ENCODE measurements around the gene DAZL. TPM values are rescaled to one million over a fixed set of nuclear protein-coding genes. Genes with fewer than 3 reads are reported as not detected.
"Not testable (repeated sequence)": the region's sequence is repeated elsewhere in the genome, so short reads cannot be mapped to it uniquely, and the experiment has no call there.

Gene DAZL, protein sequence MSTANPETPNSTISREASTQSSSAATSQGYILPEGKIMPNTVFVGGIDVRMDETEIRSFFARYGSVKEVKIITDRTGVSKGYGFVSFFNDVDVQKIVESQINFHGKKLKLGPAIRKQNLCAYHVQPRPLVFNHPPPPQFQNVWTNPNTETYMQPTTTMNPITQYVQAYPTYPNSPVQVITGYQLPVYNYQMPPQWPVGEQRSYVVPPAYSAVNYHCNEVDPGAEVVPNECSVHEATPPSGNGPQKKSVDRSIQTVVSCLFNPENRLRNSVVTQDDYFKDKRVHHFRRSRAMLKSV
- not detected for total RNA-seq

GRCh38 chr3:16604887-16605602, at the start of gene DAZL:
DAZL (minus strand) TSS chr3:16605423; CDS start chr3:16605205, 218 bp downstream.
- H3K4me1 Mint-ChIP-seq (ENCODE audit: low read depth), result peaks cover 16% of the 10 kb centered on the region
- H3K27me3 Mint-ChIP-seq (ENCODE audit: low read depth), result peaks cover 18% of the 10 kb centered on the region
- DNase-seq, result no peak
- no peaks in the 10 kb centered on the region for H3K36me3 Mint-ChIP-seq (ENCODE audit: insufficient read depth in 2 of 2)
- no peaks in the 10 kb centered on the region for H3K9me3 Mint-ChIP-seq
- H3K27ac Mint-ChIP-seq, result no peak within 1 kb of the TSS
- no peak within 1 kb of the TSS for H3K4me3 Mint-ChIP-seq
- no peak for ATAC-seq (replicated peaks in 1 of 2)

DNA sequence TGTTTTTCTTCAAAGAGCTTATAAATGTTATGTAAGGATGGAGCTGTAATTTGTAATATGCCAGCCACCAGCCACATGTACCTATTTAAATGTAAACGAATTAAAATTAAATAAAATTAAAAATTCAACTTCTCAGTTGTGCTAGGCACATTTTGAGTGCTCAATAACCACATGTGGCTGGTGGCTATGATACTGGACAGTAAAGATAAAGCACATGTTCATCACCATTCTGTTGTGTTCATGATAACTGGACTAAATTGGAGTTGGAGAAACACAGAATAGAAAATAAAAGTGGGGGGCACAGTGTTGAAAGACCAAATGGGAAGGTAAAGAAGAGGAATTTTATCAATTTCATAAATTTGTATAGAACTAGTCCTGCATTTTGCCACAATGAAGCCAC, 49.8 kb upstream of the DAZL start:
- Mint-ChIP-seq H3K4me1 (ENCODE audit: low read depth) (no peaks in the 10 kb centered on the region), H3K36me3 (ENCODE audit: insufficient read depth in 2 of 2) (no peaks in the 10 kb centered on the region), H3K27me3 (ENCODE audit: low read depth) (peaks cover 6% of the 10 kb centered on the region), H3K4me3 (no peak overlapping the region), H3K27ac (no peak overlapping the region), H3K9me3 (no peaks in the 10 kb centered on the region)
- no peak for DNase-seq
- ATAC-seq (replicated peaks in 1 of 2), result no peak

DNA sequence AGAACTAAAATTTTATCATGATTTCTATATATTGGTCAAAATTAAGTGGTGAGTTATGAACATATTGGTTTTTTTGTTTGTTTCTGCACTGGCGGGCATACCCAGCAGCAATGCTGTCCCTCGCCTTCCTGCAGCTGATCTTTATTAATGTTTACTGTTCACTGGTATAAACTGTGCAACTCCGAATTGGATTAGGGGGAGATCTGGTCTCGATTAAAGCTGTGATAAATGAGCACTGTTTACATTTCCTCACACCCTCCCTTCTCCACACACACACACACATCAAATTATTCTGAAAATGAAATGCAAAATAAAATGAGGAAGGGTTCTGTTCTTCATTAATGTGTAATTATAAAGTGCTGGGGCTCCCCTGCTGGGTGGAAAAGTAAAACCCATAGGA, 48.5 kb upstream of the DAZL start:
- H3K27ac Mint-ChIP-seq, result no peak overlapping the region

DNA sequence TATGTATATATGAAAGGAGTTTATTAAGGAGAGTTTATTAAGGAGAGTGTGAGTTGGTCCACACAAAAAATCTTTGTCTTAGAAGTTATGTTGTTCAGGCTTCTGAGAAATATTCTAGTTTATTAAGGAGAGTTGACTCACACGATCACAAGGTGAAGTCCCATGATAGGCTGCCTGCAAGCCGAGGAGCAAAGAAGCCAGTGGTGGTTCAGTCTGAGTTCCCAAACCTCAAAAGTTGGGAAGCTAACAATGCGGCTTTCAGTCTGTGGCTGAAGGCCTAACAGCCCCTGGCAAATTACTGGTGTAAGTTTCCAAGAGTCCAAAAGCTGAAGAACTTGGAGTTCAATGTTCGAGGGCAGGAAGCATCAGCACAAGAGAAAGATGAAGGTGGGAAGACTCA, 42.4 kb upstream of the DAZL start:
- H3K9me3 Mint-ChIP-seq, result no peaks in the 10 kb centered on the region
- no peaks in the 10 kb centered on the region for H3K4me1 Mint-ChIP-seq (ENCODE audit: low read depth)
- no peaks in the 10 kb centered on the region for H3K36me3 Mint-ChIP-seq (ENCODE audit: insufficient read depth in 2 of 2)
- no peak overlapping the region for H3K4me3 Mint-ChIP-seq
- no peak overlapping the region for H3K27ac Mint-ChIP-seq
- ATAC-seq (replicated peaks in 1 of 2) (no peak), DNase-seq (no peak)
- no peaks in the 10 kb centered on the region for H3K27me3 Mint-ChIP-seq (ENCODE audit: low read depth)

More for the DNA sequence above, 48.5 kb upstream of the DAZL start:
- Mint-ChIP-seq H3K9me3 (no peaks in the 10 kb centered on the region), H3K27me3 (ENCODE audit: low read depth) (no peaks in the 10 kb centered on the region), H3K4me1 (ENCODE audit: low read depth) (no peaks in the 10 kb centered on the region), H3K4me3 (no peak overlapping the region), H3K36me3 (ENCODE audit: insufficient read depth in 2 of 2) (no peaks in the 10 kb centered on the region)
- ATAC-seq (replicated peaks in 1 of 2), result no peak
- no peak for DNase-seq

DNA sequence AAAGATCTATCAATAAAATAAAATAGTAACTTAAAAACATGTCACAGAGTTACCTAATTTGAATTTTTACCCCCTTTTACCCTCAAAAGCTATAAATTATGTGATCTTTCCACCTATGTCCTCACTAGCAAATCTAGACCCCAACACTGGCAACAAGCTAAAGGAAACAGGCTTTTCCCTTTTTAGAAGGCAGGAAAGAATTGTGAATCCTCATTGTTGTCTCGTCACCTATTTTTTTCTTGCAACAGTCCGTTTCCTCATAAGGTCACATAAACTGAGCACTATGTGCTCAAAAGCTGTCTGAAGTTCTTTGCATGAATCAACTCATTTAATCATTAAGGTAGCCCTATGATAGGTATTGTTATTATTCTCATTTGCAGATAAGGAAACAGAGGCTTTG, 34.6 kb upstream of the DAZL start:
- ATAC-seq (replicated peaks in 1 of 2), result no peak
- no peak overlapping the region for H3K4me3 Mint-ChIP-seq
- no peak overlapping the region for H3K27ac Mint-ChIP-seq
- DNase-seq, result no peak
- H3K27me3 Mint-ChIP-seq (ENCODE audit: low read depth), result no peaks in the 10 kb centered on the region
- no peaks in the 10 kb centered on the region for H3K9me3 Mint-ChIP-seq
- no peaks in the 10 kb centered on the region for H3K4me1 Mint-ChIP-seq (ENCODE audit: low read depth)
- no peaks in the 10 kb centered on the region for H3K36me3 Mint-ChIP-seq (ENCODE audit: insufficient read depth in 2 of 2)

DNA sequence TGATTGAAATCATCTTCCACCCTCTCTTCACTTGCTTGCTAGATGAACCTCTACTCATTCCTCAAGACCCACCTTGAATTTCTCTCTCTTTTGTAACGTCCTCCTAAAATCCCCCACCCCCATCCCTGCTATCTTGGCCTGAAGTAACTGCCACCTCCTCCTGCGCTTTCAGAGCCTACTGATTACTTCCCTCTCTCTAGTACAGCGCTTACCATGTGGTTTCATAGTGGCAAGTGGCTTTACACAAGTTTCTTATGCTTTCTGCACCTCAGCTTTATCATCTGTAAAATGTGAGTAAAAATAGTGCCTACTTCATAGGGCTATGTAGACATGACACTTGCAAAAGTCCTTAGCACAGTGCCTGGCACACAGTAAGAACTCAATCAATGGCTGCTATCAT, 28.7 kb upstream of the DAZL start:
- Mint-ChIP-seq H3K27ac (no peak overlapping the region), H3K9me3 (peaks cover 0 to 3% of the 10 kb centered on the region in 2 donors)
- ATAC-seq (replicated peaks in 1 of 2), result no peak

DNA sequence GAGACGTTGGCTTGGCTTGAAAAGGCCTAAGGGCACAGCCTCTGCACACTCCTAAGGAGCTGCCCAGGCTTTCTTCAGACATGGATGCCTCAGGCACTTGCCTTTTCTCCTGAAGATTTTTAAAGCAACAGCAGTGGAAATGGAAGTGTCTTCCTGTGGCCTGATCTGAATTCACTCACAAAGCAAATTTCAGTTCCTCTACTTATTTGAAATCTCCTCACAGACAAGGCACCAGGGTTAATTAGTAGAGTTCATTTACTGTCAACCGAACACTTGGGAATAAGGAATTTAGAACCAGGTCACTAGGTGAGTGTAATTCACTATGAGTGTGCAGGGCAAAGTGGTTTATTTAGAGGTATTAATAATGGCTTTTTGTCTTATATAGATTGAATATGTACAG, 27.2 kb upstream of the DAZL start:
- Mint-ChIP-seq H3K9me3 (peaks cover 0 to 3% of the 10 kb centered on the region in 2 donors), H3K27me3 (ENCODE audit: low read depth) (peaks cover 5% of the 10 kb centered on the region), H3K4me1 (ENCODE audit: low read depth) (no peaks in the 10 kb centered on the region), H3K27ac (no peak overlapping the region), H3K4me3 (no peak overlapping the region), H3K36me3 (ENCODE audit: insufficient read depth in 2 of 2) (no peaks in the 10 kb centered on the region)
- ATAC-seq (replicated peaks in 1 of 2) (no peak), DNase-seq (no peak)

More for the DNA sequence above, 28.7 kb upstream of the DAZL start:
- no peak overlapping the region for H3K4me3 Mint-ChIP-seq
- H3K36me3 Mint-ChIP-seq (ENCODE audit: insufficient read depth in 2 of 2), result no peaks in the 10 kb centered on the region
- H3K27me3 Mint-ChIP-seq (ENCODE audit: low read depth), result no peaks in the 10 kb centered on the region
- H3K4me1 Mint-ChIP-seq (ENCODE audit: low read depth), result no peaks in the 10 kb centered on the region
- no peak for DNase-seq

- no peak overlapping the region for H3K27ac Mint-ChIP-seq
- no peak for DNase-seq
- no peaks in the 10 kb centered on the region for H3K27me3 Mint-ChIP-seq (ENCODE audit: low read depth)
- peaks cover 6 to 7% of the 10 kb centered on the region in 2 donors for H3K9me3 Mint-ChIP-seq
- no peaks in the 10 kb centered on the region for H3K4me1 Mint-ChIP-seq (ENCODE audit: low read depth)
- H3K36me3 Mint-ChIP-seq (ENCODE audit: insufficient read depth in 2 of 2), result peaks cover 5% of the 10 kb centered on the region in 2 donors
- no peak overlapping the region for H3K4me3 Mint-ChIP-seq
- no peak for ATAC-seq (replicated peaks in 1 of 2)
Measured at GRCh38 chr3:16618721-16619120, 13.5 kb upstream of the DAZL start.

DNA sequence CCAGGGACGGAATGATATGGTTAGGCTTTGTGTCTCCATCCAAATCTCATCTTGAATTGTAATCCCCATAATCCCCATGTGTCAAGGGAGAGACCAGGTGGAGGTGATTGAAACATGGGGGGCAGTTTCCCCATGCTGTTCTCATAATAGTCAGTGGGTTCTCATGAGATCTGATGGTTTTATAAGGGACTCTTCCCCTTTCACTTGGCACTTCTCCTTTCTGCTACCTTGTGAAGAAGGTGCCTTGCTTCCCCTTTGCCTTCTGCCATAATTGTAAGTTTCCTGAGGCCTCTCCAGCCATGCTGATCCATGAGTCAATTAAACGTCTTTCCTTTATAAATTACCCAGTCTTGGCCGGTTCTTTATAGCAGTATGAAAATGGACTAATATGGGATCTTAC, 11.9 kb upstream of the DAZL start:
- not testable (repeated sequence) for H3K9me3 Mint-ChIP-seq; H3K27me3 Mint-ChIP-seq (ENCODE audit: low read depth); H3K27ac Mint-ChIP-seq; DNase-seq; H3K4me1 Mint-ChIP-seq (ENCODE audit: low read depth); H3K4me3 Mint-ChIP-seq; H3K36me3 Mint-ChIP-seq (ENCODE audit: insufficient read depth in 2 of 2); ATAC-seq (replicated peaks in 1 of 2)

- DNase-seq, result no peak
- ATAC-seq (replicated peaks in 1 of 2), result no peak
- Mint-ChIP-seq H3K36me3 (ENCODE audit: insufficient read depth in 2 of 2) (peaks cover 5% of the 10 kb centered on the region in 2 donors), H3K4me3 (no peak overlapping the region), H3K27me3 (ENCODE audit: low read depth) (no peaks in the 10 kb centered on the region), H3K4me1 (ENCODE audit: low read depth) (no peaks in the 10 kb centered on the region), H3K9me3 (peaks cover 6 to 7% of the 10 kb centered on the region in 2 donors), H3K27ac (no peak overlapping the region)
Measured at GRCh38 chr3:16616083-16616482, 10.9 kb upstream of the DAZL start.

- Mint-ChIP-seq H3K36me3 (ENCODE audit: insufficient read depth in 2 of 2) (peaks cover 5% of the 10 kb centered on the region in 2 donors), H3K9me3 (peaks cover 6 to 7% of the 10 kb centered on the region in 2 donors), H3K4me3 (no peak overlapping the region), H3K27ac (no peak overlapping the region), H3K27me3 (ENCODE audit: low read depth) (peaks cover 6% of the 10 kb centered on the region), H3K4me1 (ENCODE audit: low read depth) (no peaks in the 10 kb centered on the region)
- DNase-seq (no peak), ATAC-seq (replicated peaks in 1 of 2) (no peak)
Measured at GRCh38 chr3:16614033-16615031, 9.1 kb upstream of the DAZL start.

- ATAC-seq (replicated peaks in 1 of 2) (no peak), DNase-seq (no peak)
- H3K27me3 Mint-ChIP-seq (ENCODE audit: low read depth), result peaks cover 6% of the 10 kb centered on the region
- no peaks in the 10 kb centered on the region for H3K36me3 Mint-ChIP-seq (ENCODE audit: insufficient read depth in 2 of 2)
- no peak overlapping the region for H3K4me3 Mint-ChIP-seq
- peaks cover 8% of the 10 kb centered on the region for H3K4me1 Mint-ChIP-seq (ENCODE audit: low read depth)
- H3K9me3 Mint-ChIP-seq, result no peaks in the 10 kb centered on the region
- H3K27ac Mint-ChIP-seq, result no peak overlapping the region
Measured at GRCh38 chr3:16609927-16610580, 4.8 kb upstream of the DAZL start.

Measured in activated T-cell treated with anti-CD3 and anti-CD28 coated beads, Interleukin-2, amount 50 U/mL, for 72 hours (primary cell).